Stimulated activated CD4-positive, alpha-beta T cell treated with anti-CD3 and anti-CD28 coated beads, Interleukin-1b, Interleukin-23, amount 100 ng/mL, for 48 hours (primary cell): ENCODE measurements around the gene TNNI3.
A peak's percentile ranks its signal among the peaks of the same experiment; 100 is the strongest.

ENCODE experiments used
- DNase-seq: peaks from one replicate; pipeline ENCODE4 v3.0.0-alpha.2; 2020

Gene TNNI3

DNA sequence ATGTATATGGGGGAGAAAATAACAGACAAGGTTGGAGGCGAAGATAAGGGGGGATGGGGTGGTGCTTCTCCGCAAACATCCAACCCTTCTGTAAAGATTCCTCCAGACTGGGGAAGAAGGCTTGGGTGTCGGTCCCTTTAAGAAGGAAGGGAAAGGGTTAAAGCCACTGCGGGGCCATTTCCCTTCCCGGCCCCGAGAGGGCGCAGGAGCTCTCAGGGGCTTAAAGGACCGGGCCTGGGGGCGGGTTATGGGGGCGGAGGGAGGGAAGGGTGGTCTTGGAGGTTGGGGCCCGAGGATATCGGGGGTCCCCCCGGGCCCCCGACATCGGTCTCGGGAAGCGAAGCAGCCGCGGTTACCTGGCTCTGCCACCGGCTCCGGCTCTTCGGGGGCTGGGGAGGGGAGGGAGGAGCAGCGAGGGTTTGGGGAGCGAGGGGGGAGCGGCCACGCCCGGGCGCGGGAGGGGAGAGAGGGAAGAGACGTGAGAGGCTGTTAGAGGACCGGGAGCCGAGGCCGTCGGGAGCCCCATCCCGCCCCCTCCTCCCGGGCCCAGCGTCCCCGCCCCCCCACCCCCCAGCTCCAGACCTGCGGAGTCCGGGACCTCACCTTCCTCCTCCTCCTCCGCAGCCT, 11.3 kb downstream of the TNNI3 start:
- no peak for DNase-seq

GRCh38 chr19:55145232-55145631, 12.3 kb downstream of the TNNI3 start:
- no peak for DNase-seq

DNA sequence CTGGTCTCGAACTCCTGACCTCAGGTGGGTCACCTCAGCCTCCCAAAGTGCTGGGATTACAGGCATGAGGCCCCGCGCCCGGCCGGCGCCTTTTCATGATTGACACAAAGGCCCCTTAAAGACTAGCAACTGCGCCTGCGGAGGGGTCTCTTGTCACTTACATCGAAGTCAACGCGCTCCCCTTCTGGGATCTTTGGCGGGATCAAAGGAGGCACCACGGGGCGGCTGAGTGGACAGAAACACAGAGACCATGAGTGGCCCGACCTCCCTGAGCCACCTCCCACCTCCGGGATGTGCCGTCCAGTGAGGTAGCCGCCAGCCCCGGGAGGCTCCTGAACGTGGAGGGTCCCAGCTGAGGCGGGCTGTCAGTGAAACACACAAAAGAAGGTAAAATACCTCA, 15.8 kb downstream of the TNNI3 start:
- DNase-seq, result no peak

GRCh38 chr19:55137915-55138314, 19.6 kb downstream of the TNNI3 start:
- no peak for DNase-seq

- no peak for DNase-seq
Measured at GRCh38 chr19:55136399-55137102, 21.0 kb downstream of the TNNI3 start.

GRCh38 chr19:55134736-55135135, 22.8 kb downstream of the TNNI3 start:
- DNase-seq, result no peak

- DNase-seq, result no peak
Measured at GRCh38 chr19:55133639-55134444, 23.7 kb downstream of the TNNI3 start.

- DNase-seq, result no peak
Measured at GRCh38 chr19:55132453-55133129, 24.9 kb downstream of the TNNI3 start.

- DNase-seq, result no peak
Measured at GRCh38 chr19:55131421-55131820, 26.1 kb downstream of the TNNI3 start.

DNA sequence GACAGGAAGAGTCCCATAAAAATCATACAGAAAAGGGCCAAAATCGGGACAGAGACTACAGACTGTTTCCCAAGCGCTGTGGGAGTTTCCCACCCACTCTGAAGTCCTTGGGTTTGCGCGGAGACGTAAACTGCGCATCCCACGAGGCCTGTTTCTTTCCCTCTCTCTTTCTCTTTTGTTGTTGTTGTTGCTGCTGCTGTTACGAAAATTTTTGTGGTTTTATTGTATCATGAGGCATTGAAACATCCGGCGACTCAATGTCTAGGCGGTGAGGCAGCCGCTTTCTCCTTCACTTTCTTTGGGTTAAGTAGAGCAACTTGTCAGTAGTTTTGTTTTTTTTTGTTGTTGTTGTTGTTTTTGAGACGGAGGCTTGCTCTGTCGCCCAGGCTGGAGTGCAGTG, 38.5 kb downstream of the TNNI3 start:
- DNase-seq, result no peak

- peak; percentile 29 for DNase-seq
Measured at GRCh38 chr19:55118401-55118991, 39.0 kb downstream of the TNNI3 start.

- DNase-seq, result peak; percentile 97
Measured at GRCh38 chr19:55117663-55118391, 39.7 kb downstream of the TNNI3 start.

DNA sequence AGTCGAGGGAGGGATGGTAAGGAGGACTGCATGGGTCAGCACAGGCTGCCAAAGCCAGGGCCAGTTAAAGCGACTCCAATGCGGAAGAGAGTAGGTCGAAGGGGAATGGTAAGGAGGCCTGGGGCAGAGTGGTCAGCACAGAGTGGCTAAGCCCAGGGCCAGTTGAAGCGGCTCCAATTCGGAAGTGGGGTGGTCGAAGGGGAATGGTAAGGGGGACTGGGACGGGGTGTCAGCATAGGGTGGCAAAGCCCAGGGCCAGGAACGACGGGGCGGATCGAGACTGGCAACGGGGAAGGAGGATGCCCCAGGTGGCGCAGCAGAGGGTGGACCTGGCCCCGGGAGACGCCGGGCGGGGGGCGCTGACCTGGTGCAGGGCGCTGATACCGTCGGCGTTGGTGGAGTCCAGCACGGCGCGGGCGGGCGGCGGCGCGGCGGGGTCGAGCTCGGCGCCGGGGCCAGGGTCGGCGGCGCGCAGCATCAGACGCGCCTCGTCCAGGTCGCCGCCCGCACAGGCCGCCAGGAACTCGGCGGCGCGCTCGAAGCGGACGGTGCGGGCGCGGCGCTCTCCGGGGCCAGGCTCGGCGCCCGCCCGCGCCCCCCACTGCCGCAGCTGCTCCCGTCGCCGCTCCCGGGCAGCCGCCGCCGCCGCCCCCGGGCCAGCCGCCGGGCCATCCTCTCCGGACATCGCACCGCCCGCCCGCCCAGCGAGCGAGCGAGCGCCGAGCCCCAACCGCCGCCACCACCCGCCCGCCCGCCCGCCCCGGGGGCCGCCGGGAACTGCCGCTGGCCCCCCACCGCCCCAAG, 40.5 kb downstream of the TNNI3 start, which contains the start of gene PPP1R12C:
PPP1R12C (minus strand) TSS at position 779 of the 804 bp plus-strand sequence; CDS start at position 685, 94 bp downstream.
- DNase-seq, result peak; percentile 17

DNA sequence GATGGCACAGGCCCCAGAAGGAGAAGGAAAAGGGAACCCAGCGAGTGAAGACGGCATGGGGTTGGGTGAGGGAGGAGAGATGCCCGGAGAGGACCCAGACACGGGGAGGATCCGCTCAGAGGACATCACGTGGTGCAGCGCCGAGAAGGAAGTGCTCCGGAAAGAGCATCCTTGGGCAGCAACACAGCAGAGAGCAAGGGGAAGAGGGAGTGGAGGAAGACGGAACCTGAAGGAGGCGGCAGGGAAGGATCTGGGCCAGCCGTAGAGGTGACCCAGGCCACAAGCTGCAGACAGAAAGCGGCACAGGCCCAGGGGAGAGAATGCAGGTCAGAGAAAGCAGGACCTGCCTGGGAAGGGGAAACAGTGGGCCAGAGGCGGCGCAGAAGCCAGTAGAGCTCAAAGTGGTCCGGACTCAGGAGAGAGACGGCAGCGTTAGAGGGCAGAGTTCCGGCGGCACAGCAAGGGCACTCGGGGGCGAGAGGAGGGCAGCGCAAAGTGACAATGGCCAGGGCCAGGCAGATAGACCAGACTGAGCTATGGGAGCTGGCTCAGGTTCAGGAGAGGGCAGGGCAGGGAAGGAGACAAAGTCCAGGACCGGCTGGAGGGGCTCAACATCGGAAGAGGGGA, 41.2 kb downstream of the TNNI3 start:
- DNase-seq, result peak; percentile 63

DNA sequence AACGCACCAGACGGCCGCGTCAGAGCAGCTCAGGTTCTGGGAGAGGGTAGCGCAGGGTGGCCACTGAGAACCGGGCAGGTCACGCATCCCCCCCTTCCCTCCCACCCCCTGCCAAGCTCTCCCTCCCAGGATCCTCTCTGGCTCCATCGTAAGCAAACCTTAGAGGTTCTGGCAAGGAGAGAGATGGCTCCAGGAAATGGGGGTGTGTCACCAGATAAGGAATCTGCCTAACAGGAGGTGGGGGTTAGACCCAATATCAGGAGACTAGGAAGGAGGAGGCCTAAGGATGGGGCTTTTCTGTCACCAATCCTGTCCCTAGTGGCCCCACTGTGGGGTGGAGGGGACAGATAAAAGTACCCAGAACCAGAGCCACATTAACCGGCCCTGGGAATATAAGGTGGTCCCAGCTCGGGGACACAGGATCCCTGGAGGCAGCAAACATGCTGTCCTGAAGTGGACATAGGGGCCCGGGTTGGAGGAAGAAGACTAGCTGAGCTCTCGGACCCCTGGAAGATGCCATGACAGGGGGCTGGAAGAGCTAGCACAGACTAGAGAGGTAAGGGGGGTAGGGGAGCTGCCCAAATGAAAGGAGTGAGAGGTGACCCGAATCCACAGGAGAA, 42.0 kb downstream of the TNNI3 start:
- no peak for DNase-seq

- DNase-seq, result no peak
Measured at GRCh38 chr19:55114566-55115145, 42.9 kb downstream of the TNNI3 start.

DNA sequence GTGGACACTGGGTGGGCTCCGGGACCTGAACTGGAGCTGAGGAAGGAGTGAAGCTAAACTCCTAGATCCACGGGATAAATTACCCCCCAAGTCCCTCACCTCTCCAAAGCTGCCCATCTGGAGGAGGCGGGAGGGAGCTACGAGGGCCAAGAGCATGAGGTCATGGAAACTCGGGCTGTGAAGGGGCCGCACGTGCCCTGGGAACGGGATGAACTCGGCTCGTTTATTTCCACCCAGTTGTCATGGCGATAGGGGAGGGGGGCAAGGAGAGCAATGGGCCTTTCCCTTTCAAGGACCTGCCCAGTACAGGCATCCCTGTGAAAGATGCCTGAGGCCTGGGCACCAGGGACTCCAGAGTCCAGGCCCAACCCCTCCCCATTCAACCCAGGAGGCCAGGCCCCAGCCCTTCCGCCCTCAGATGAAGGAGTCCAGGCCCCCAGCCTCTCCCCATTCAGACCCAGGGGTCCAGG, 43.9 kb downstream of the TNNI3 start:
- no peak for DNase-seq

DNA sequence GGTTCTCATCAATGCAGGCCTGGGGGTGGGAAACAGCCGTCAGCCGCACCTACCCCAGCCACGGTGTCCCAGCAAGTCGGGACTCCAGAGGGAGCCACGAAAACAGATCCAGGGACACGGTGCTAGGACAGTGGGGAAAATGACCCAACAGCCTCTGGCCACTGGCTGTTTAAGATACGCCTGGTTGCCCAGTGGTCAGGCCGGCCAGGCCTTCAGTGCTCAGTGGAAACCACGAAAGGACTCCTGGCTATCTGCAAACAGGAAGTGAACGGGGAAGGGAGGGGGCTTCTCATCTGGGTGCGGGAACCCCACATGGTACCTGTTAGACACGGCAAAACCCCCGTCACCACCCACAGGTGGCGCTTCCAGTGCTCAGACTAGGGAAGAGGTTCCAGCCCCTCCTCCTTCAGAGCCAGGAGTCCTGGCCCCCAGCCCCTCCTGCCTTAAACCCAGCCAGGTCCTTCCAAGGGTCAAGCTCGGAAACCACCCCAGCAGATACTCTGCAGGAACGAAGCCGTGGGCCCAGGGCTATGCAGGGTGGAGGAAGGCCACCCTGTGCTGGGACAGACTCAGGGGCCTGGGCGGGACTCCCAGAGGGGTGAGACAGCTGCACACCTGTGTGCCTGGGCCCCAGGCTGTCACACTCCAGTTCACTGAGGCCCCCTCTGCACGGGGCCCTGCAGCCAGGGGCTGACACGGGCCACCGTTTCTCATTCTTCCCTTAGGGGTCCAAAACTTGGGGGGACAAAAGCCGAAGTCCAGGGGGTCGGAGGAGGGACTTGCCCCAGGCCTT, 44.6 kb downstream of the TNNI3 start:
- DNase-seq, result no peak

DNA sequence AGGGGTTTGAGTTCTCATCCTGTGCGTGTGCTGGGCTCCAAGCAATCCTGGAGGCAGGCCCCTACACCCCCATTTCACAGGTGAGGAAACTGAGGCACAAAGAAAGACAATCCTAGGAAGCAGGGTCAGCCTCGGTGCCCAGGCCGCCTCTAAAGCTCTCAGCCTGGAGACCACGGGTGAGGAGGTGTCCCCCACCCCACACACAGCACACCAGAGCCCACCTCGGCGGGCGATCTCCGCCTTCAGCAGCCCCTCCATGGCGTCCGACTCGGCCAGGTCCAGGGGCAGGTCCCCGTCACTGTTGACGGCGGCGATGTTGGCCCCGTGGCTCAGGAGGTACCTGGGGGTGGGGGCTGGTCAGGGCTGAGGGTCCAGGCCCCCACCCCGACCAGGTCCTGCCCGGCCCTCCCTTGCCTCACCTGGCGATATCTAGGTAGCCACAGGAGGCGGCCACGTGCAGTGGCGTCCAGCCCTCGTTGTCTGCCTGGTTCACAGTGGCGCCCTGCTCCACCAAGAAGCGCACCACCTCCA, 45.2 kb downstream of the TNNI3 start:
- DNase-seq, result no peak
